ENCODE measurements around the gene COL5A3.

The COL5A3 gene

DNA sequence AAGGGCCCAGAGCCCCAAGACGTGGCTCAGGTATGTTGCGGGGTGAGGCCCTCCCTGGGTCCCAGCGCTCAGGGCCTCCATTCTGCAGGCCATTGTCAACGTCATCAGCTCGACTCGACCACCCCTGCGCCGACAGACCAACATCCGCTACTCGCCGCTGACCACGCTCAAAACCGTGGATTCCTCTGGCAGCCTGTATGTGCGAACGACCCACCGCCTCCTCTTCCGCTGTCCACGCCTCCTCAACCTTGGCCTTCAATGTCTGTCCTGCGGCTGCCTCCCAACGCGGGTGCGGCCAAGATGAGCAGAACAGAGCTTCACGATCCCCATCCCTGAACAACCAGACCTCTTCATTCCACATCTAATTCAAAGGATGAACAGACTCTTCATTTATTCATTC lies 11.1 kb upstream of the COL5A3 start:
- TF ChIP-seq, protein P1, sequence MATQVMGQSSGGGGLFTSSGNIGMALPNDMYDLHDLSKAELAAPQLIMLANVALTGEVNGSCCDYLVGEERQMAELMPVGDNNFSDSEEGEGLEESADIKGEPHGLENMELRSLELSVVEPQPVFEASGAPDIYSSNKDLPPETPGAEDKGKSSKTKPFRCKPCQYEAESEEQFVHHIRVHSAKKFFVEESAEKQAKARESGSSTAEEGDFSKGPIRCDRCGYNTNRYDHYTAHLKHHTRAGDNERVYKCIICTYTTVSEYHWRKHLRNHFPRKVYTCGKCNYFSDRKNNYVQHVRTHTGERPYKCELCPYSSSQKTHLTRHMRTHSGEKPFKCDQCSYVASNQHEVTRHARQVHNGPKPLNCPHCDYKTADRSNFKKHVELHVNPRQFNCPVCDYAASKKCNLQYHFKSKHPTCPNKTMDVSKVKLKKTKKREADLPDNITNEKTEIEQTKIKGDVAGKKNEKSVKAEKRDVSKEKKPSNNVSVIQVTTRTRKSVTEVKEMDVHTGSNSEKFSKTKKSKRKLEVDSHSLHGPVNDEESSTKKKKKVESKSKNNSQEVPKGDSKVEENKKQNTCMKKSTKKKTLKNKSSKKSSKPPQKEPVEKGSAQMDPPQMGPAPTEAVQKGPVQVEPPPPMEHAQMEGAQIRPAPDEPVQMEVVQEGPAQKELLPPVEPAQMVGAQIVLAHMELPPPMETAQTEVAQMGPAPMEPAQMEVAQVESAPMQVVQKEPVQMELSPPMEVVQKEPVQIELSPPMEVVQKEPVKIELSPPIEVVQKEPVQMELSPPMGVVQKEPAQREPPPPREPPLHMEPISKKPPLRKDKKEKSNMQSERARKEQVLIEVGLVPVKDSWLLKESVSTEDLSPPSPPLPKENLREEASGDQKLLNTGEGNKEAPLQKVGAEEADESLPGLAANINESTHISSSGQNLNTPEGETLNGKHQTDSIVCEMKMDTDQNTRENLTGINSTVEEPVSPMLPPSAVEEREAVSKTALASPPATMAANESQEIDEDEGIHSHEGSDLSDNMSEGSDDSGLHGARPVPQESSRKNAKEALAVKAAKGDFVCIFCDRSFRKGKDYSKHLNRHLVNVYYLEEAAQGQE (IDR thresholded peaks at IDR 0.05; ENCODE audit: low read depth), result no peak
- TF ChIP-seq TAF1 (IDR thresholded peaks at IDR 0.05; ENCODE audit: low read depth) (no peak), TEAD4 (IDR thresholded peaks at IDR 0.05) (no peak), RAD21 (IDR thresholded peaks at IDR 0.05; ENCODE audit: low read depth) (no peak), EGR1 (IDR thresholded peaks at IDR 0.05) (no peak), YY1 (IDR thresholded peaks at IDR 0.05; ENCODE audit: low read depth) (no peak), FOXM1 (IDR thresholded peaks at IDR 0.05; ENCODE audit: borderline replicate concordance, low read depth) (no peak), CEBPB (IDR thresholded peaks at IDR 0.05) (no peak), TCF12 (IDR thresholded peaks at IDR 0.05; ENCODE audit: low read depth) (no peak), EP300 (IDR thresholded peaks at IDR 0.05; ENCODE audit: borderline replicate concordance) (no peak), CREB1 (IDR thresholded peaks at IDR 0.05; ENCODE audit: low read depth) (no peak), ZBTB7A (IDR thresholded peaks at IDR 0.05; ENCODE audit: low read depth) (no peak), NFIC (IDR thresholded peaks at IDR 0.05) (no peak)
- TF ChIP-seq, protein P2, sequence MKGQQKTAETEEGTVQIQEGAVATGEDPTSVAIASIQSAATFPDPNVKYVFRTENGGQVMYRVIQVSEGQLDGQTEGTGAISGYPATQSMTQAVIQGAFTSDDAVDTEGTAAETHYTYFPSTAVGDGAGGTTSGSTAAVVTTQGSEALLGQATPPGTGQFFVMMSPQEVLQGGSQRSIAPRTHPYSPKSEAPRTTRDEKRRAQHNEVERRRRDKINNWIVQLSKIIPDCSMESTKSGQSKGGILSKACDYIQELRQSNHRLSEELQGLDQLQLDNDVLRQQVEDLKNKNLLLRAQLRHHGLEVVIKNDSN (IDR thresholded peaks at IDR 0.05), result no peak
- TF ChIP-seq, protein P3, sequence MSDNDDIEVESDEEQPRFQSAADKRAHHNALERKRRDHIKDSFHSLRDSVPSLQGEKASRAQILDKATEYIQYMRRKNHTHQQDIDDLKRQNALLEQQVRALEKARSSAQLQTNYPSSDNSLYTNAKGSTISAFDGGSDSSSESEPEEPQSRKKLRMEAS (IDR thresholded peaks at IDR 0.05), result no peak

DNA sequence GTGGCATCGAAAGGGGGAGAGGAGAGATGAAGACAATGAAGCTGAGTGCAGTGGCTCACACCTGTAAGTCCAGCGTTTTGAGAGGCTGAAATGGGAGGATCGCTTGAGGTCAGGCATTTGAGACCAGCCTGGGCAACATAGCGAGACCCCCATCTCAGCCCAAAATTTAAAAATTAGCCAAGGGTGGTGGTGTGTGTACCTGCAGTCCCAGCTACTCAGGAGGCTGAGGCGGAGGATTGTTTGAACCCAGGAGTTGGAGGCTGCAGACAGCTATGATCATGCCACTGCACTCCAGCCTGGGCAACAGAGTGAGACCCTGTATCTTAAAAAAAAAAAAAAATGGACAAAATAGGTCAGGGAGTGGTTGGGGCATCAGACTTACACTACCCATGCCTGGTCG lies 10.5 kb upstream of the COL5A3 start:
- TF ChIP-seq ZBTB7A (IDR thresholded peaks at IDR 0.05; ENCODE audit: low read depth) (no peak), EP300 (IDR thresholded peaks at IDR 0.05; ENCODE audit: borderline replicate concordance) (no peak), FOXM1 (IDR thresholded peaks at IDR 0.05; ENCODE audit: borderline replicate concordance, low read depth) (no peak), CREB1 (IDR thresholded peaks at IDR 0.05; ENCODE audit: low read depth) (no peak), TCF12 (IDR thresholded peaks at IDR 0.05; ENCODE audit: low read depth) (no peak), CEBPB (IDR thresholded peaks at IDR 0.05) (no peak), NFIC (IDR thresholded peaks at IDR 0.05) (no peak), YY1 (IDR thresholded peaks at IDR 0.05; ENCODE audit: low read depth) (no peak), EGR1 (IDR thresholded peaks at IDR 0.05) (no peak), TEAD4 (IDR thresholded peaks at IDR 0.05) (no peak), TAF1 (IDR thresholded peaks at IDR 0.05; ENCODE audit: low read depth) (no peak)
- TF ChIP-seq, protein P3 (IDR thresholded peaks at IDR 0.05), result no peak
- TF ChIP-seq, protein P2 (IDR thresholded peaks at IDR 0.05), result no peak

DNA sequence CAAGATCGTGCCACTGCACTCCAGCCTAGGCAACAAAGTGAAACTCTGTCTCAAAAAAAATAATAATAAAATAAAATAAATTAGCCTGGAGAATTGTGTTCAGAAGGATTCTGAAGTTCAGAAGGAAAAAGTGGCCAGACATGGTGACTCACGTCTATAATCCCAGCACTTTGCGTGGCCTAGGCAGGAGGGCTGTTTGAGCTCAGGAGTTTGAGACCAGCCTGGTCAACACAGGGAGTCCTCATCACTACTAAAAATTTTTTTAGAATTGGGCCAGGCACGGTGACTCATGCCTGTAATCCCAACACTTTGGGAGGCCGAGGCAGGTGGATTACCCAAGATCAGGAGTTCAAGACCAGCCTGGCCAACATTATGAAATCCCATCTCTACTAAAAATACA lies 8.9 kb upstream of the COL5A3 start:
- TF ChIP-seq TCF12 (IDR thresholded peaks at IDR 0.05; ENCODE audit: low read depth) (no peak), CEBPB (IDR thresholded peaks at IDR 0.05) (no peak), RAD21 (IDR thresholded peaks at IDR 0.05; ENCODE audit: low read depth) (no peak), TEAD4 (IDR thresholded peaks at IDR 0.05) (no peak), TAF1 (IDR thresholded peaks at IDR 0.05; ENCODE audit: low read depth) (no peak), CREB1 (IDR thresholded peaks at IDR 0.05; ENCODE audit: low read depth) (no peak), ZBTB7A (IDR thresholded peaks at IDR 0.05; ENCODE audit: low read depth) (no peak), EP300 (IDR thresholded peaks at IDR 0.05; ENCODE audit: borderline replicate concordance) (no peak), YY1 (IDR thresholded peaks at IDR 0.05; ENCODE audit: low read depth) (no peak), EGR1 (IDR thresholded peaks at IDR 0.05) (no peak), FOXM1 (IDR thresholded peaks at IDR 0.05; ENCODE audit: borderline replicate concordance, low read depth) (no peak), NFIC (IDR thresholded peaks at IDR 0.05) (no peak)
- TF ChIP-seq, protein P3 (IDR thresholded peaks at IDR 0.05), result no peak
- TF ChIP-seq, protein P2 (IDR thresholded peaks at IDR 0.05), result no peak
- TF ChIP-seq, protein P1 (IDR thresholded peaks at IDR 0.05; ENCODE audit: low read depth), result no peak

DNA sequence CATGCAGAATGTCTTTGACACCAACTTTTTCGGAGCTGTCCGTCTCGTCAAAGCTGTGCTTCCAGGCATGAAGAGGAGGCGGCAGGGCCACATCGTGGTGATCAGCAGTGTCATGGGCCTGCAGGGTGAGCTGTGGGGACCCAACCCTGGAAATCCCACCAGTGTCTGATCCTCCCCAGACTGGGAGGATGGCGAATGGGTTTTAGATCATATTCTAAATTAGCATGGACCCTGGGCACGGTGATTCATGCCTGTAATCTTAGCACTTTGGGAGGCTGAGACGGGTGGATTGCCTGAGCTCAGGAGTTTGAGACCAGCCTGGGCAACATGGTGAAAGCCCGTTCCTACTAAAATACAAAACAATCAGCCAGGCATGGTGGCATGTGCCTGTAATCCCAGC lies 8.5 kb upstream of the COL5A3 start:
- TF ChIP-seq EP300 (IDR thresholded peaks at IDR 0.05; ENCODE audit: borderline replicate concordance) (no peak), EGR1 (IDR thresholded peaks at IDR 0.05) (no peak), CREB1 (IDR thresholded peaks at IDR 0.05; ENCODE audit: low read depth) (no peak), TEAD4 (IDR thresholded peaks at IDR 0.05) (no peak), ZBTB7A (IDR thresholded peaks at IDR 0.05; ENCODE audit: low read depth) (no peak)
- TF ChIP-seq, protein P3 (IDR thresholded peaks at IDR 0.05), result no peak
- TF ChIP-seq, protein P1 (IDR thresholded peaks at IDR 0.05; ENCODE audit: low read depth), result no peak

Data from Ishikawa (cell line).